K562 (cell line): ENCODE measurements around the gene PNPLA1. TPM values are rescaled to one million over a fixed set of nuclear protein-coding genes. Genes with fewer than 3 reads are reported as not detected.

Experiments used
- DPF2 ChIP-seq: fragments of 450-650 bp; IDR thresholded peaks from 2 replicates; pipeline ENCODE4 v1.6.1; 2016
- EHMT2 ChIP-seq: fragments of 450-650 bp; IDR thresholded peaks from 2 replicates; pipeline ENCODE4 v1.6.1; 2018; ENCODE audit warnings: antibody characterized with exemption
- ESRRA ChIP-seq: fragments of 450-650 bp; IDR thresholded peaks from 2 replicates; pipeline ENCODE4 v1.6.1; 2014; ENCODE audit warnings: low read depth, mild to moderate bottlenecking, moderate library complexity, borderline replicate concordance
- FOS ChIP-seq: IDR thresholded peaks from 3 replicates; pipeline ENCODE4 v1.6.1; 2011; ENCODE audit not compliant: insufficient read length; ENCODE audit errors: extremely low read depth
- FOXO4 ChIP-seq: fragments of 450-650 bp; formaldehyde crosslinking; IDR thresholded peaks from 2 replicates; pipeline ENCODE4 v1.4.0; 2020; ENCODE audit warnings: mild to moderate bottlenecking, moderate library complexity
- GMEB1 ChIP-seq: fragments of 250-450 bp; sonication (Bioruptor Pico); IDR thresholded peaks from 2 replicates; pipeline ENCODE4 v1.4.0; 2020; ENCODE audit warnings: mild to moderate bottlenecking
- GTF2F1 ChIP-seq: IDR thresholded peaks from 2 replicates; pipeline ENCODE4 v1.6.1; 2011; ENCODE audit warnings: low read depth, low read length, improper control_type of control experiment
- HMG20A ChIP-seq: fragments of 450-650 bp; formaldehyde crosslinking; conservative IDR thresholded peaks from 2 replicates; pipeline ENCODE4 v1.4.0; 2020; ENCODE audit warnings: mild to moderate bottlenecking, mixed read lengths
- HMG20B ChIP-seq: fragments of 250-450 bp; sonication (Bioruptor Pico); IDR thresholded peaks from 2 replicates; pipeline ENCODE4 v1.5.0; 2021; ENCODE audit warnings: mild to moderate bottlenecking
- KHSRP ChIP-seq: fragments of 450-650 bp; IDR thresholded peaks from 2 replicates; pipeline ENCODE4 v1.6.1; 2017
- MTA1 ChIP-seq: fragments of 450-650 bp; IDR thresholded peaks from 2 replicates; pipeline ENCODE4 v1.6.1; 2017; ENCODE audit warnings: borderline replicate concordance
- NONO ChIP-seq, 2 experiments: fragments of 200-400 bp in 1 of 2; fragments of 450-650 bp in 1 of 2; formaldehyde crosslinking in 1 of 2; IDR thresholded peaks; 2 replicates each; pipeline ENCODE4 v1.6.1; 2017; ENCODE audit warnings: low read depth in 2 of 2, mild to moderate bottlenecking in 2 of 2, moderate library complexity in 2 of 2, low read length in 1 of 2
- PBX2 ChIP-seq, 2 experiments: IDR thresholded peaks in 1 of 2; conservative IDR thresholded peaks in 1 of 2; 2 replicates each; pipeline ENCODE4 v1.6.1; 2016; ENCODE audit warnings: low read depth in 2 of 2, mild to moderate bottlenecking in 1 of 2, missing compliant biosample characterization in 1 of 2, missing genetic modification characterization in 1 of 2, moderate library complexity in 1 of 2
- PRDM10 ChIP-seq: fragments of 450-650 bp; IDR thresholded peaks from 2 replicates; pipeline ENCODE4 v1.6.1; 2018; ENCODE audit not compliant: partially characterized antibody
- PRPF4 ChIP-seq: fragments of 200-400 bp; formaldehyde crosslinking; IDR thresholded peaks from one replicate; pipeline ENCODE4 v1.6.1; 2017; ENCODE audit warnings: low read length, low read depth, mild to moderate bottlenecking; ENCODE audit not compliant: insufficient read depth, poor library complexity, severe bottlenecking
- TRIM24 ChIP-seq, 2 experiments: fragments of 450-650 bp; IDR thresholded peaks; 2 replicates each; pipeline ENCODE4 v1.6.1; 2016
- ZFP91 ChIP-seq: sonication (generic); formaldehyde crosslinking; IDR thresholded peaks from 2 replicates; pipeline ENCODE4 v1.8.0; 2022; ENCODE audit warnings: mild to moderate bottlenecking, missing genetic modification reagents
- ZNF12 ChIP-seq: sonication (generic); formaldehyde crosslinking; IDR thresholded peaks from 2 replicates; pipeline ENCODE4 v1.4.0; 2020; ENCODE audit warnings: mild to moderate bottlenecking, missing genetic modification reagents
- polyA plus RNA-seq, 8 experiments: library from polyadenylated mRNA; depleted of rRNA in 4 of 8; stranded (reverse) in 5 of 8; unstranded in 3 of 8; fragments of >200 nt; fragmentation: Nextera tagmentation in 2 of 8; fragmentation: Illumina TruSeq in 1 of 8; extraction: Ambion mirVana in 2 of 8; extraction: Trizol in 1 of 8; gene quantifications; 2 replicates each; pipeline versions ENCODE4 v1.2.1 to v1.2.3, GENCODE V29; 2011 to 2014; ENCODE audit warnings: inconsistent platforms in 1 of 8, missing spikeins in 1 of 8
- total RNA-seq, 7 experiments: library from RNA; depleted of rRNA in 6 of 7; stranded (reverse); fragments of >200 nt in 6 of 7; fragmentation: Illumina TruSeq in 2 of 7; extraction: Trizol in 2 of 7; gene quantifications; 2 replicates each; pipeline versions ENCODE4 v1.2.1 to v1.2.3, GENCODE V29; 2011 to 2021; ENCODE audit warnings: low replicate concordance in 1 of 7

The PNPLA1 gene
- total and polyA plus RNA-seq, 9 of the 15 experiments (the other 6 are each of a cell fraction or from before 2014, with no cell fraction given): 0.04 to 0.27 (median 0.13) TPM; not detected in 2

GRCh38 chr6:36347621-36348020 is 77.8 kb downstream of the PNPLA1 start (continued):
- peak; percentile 82 for TF ChIP-seq PRDM10
- TF ChIP-seq MTA1: 0 out of 2 replicates have a peak, but pooled peaks have one; percentile 30
- TF ChIP-seq HMG20A (CRISPR knock-in tag): no peak
- no peak for TF ChIP-seq FOXO4 (CRISPR knock-in tag)
- 0 out of 2 replicates have a peak, but pooled peaks have one; percentile 34 for TF ChIP-seq EHMT2
- TF ChIP-seq TRIM24 (IDR thresholded peaks at IDR 0.05): peak; percentile 71 to 72
- peak; percentile 86 for TF ChIP-seq DPF2
- no peak for TF ChIP-seq KHSRP
- TF ChIP-seq HMG20B (CRISPR knock-in tag): no peak
- no peak for TF ChIP-seq NONO (IDR thresholded peaks at IDR 0.05; ENCODE audit: low read depth in 2 of 2, low read length in 1 of 2)
- TF ChIP-seq PRPF4: no peak
- no peak for TF ChIP-seq GTF2F1
- TF ChIP-seq GMEB1 (CRISPR knock-in tag): no peak
- no peak for TF ChIP-seq PBX2 (CRISPR knock-in tag; IDR thresholded peaks at IDR 0.05; ENCODE audit: low read depth)
- TF ChIP-seq PBX2 (tag; conservative IDR thresholded peaks at IDR 0.05; ENCODE audit: low read depth): peak; percentile 32; the same call in 1 of the 2 replicates
- TF ChIP-seq ZFP91 (CRISPR knock-in tag): no peak
- no peak for TF ChIP-seq FOS
- peak; percentile 92 for TF ChIP-seq ESRRA
- no peak for TF ChIP-seq ZNF12 (CRISPR knock-in tag)
